Activated CD8-positive, alpha-beta memory T cell treated with anti-CD3 and anti-CD28 coated beads for 48 hours (primary cell): ENCODE measurements around the gene PRKAG3.

Source experiments
- DNase-seq, 3 experiments: peaks; one replicate each; pipeline ENCODE4 v3.0.0-alpha.2; 2020; ENCODE audit warnings: low read depth in 2 of 3, low spot score in 2 of 3

The PRKAG3 gene

GRCh38 chr2:218831378-218831990 is at the start of gene PRKAG3:
Gene PRKAG3 (minus strand): TSS chr2:218831803.
- DNase-seq = no peak

DNA sequence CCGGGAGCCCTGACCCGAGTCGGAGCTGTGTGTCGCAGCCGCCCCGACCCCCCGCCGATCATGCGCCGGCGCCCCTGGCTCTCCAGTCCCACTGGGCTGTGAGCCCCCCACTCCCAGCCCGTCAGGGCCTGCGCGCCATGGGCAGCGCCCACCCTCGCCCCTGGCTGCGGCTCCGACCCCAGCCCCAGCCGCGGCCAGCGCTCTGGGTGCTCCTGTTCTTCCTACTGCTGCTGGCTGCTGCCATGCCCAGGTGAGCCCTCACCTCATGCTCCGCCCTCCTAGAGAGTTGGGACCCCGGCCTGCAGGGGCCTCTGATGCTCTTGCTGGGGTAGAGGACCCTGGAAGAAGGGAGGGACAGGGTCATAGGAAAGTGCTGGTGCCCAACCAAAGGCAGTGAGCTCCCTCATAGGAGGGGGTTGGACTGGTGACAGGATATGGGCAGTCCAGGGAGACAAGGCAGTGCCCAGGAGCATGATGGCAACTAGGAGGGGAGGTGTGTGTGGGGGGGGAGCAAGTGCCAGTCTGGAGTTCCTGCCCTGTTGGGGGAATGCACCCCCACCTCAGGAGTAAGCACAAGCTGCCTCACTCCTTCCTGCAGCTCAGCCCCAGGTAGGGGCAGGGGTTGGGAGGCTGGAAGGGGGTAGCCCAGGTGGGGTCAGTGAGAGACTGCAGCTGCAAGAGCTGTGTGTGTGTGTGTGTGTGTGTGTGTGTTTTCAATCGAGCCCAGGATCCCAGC is 49.4 kb upstream of the PRKAG3 start:
- no peak for DNase-seq

DNA sequence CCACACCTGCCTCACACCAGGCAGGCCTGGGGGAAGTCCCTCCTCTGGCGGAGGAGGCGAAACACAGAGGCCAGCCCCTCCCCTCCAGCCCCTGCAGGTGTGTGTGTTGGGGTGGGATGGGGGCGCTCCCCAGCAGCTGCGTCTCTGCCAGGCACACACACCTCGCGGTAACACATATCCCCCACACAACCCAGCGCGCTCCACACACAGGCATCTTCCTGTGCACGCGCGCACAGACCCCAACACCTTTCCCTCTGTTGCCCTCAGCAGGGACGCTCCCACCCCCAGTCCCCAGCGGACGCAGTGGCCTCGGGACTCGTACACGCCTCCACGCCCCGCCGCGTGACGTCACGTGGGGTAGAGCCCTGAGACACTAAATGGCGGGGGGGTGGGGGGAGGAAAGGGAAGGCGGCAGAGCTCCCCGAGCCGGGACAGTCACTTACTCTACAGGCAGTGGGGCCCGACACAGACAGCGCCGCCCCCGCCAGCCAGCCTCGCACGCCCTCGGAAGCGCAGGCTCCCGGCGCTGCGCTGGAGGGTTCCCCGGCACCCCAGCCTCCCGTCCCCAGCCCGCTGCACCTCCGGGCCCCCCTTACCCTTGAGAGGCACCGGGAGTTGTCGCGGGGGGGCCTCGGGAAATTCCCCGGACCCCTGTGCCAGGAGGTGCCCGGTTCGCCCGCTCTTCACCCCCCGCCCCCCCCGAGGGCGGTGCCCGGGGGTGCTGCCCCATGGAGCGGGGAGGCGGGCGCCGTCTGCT is 48.7 kb upstream of the PRKAG3 start, which contains the start of gene WNT10A:
Gene WNT10A, plus strand, starts transcription at position 751 of the 757 bp plus-strand sequence. CDS start 144 bp downstream, outside the sequence.
- no peak for DNase-seq

- DNase-seq = no peak
Measured at GRCh38 chr2:218879776-218880101, 48.1 kb upstream of the PRKAG3 start.

GRCh38 chr2:218878926-218879761 is 47.5 kb upstream of the PRKAG3 start:
- no peak for DNase-seq

- no peak for DNase-seq
Measured at GRCh38 chr2:218878486-218878885, 46.9 kb upstream of the PRKAG3 start.

- DNase-seq = no peak
Measured at GRCh38 chr2:218877891-218878290, 46.3 kb upstream of the PRKAG3 start.

- no peak for DNase-seq
Measured at GRCh38 chr2:218877331-218877730, 45.7 kb upstream of the PRKAG3 start.

DNA sequence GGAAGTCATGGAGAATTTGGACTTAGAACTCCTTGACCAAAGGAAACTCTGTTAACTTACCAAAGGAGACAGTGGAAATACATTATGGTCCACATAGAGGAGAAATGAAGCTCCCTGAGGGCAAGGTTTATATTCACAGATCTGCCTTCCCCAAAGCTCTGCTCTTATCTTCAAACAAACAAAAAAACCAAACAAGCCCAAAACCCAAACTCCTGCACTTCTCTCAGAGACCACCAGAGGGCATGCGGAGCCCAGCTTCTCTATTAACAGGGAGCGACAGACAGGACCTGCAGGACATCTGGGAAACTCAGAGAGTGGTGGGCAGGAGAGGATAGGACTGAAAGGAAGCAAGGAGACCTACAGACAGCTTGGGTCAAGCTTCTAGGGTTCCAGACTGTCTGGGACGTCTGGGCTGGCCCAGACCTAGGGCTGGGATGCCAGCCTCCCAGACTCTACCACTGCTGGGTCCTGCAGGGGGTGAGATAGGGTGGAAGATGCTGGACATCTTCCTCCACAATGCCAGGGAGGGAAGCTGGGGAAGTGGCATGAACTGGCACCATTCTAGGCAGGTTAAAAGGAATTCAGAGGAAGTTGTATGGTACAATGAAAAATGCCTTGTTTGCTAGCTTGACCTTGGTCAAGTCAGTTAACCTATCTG is 45.1 kb upstream of the PRKAG3 start:
- peak in 1 of 3 experiments; percentile 58 for DNase-seq

DNA sequence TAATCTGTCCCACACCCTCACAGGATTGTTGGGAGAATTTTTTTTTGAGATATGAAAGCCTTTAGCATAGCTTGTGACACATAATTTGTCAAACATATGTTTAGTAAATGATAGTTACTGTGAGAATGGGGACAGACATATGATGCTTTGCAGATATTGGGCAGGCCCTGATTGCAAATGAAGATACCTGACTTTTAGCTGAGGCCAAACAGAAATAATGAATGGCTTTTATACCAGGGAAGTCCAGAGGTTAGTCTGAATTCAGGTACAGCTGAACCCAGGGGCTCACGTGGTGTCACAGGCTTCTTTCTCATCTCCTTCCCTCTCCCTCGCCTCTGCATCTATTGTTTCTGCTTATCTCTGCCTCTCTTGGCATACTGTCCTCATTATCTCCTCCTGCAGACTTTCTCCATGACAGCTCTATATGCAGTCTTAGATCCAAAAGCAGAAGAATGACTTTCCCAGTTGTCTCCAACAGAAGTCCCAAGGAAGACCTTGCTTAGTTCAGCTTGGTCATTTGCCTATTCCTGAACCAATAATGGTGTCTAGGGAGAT is 44.2 kb upstream of the PRKAG3 start:
- no peak for DNase-seq

DNA sequence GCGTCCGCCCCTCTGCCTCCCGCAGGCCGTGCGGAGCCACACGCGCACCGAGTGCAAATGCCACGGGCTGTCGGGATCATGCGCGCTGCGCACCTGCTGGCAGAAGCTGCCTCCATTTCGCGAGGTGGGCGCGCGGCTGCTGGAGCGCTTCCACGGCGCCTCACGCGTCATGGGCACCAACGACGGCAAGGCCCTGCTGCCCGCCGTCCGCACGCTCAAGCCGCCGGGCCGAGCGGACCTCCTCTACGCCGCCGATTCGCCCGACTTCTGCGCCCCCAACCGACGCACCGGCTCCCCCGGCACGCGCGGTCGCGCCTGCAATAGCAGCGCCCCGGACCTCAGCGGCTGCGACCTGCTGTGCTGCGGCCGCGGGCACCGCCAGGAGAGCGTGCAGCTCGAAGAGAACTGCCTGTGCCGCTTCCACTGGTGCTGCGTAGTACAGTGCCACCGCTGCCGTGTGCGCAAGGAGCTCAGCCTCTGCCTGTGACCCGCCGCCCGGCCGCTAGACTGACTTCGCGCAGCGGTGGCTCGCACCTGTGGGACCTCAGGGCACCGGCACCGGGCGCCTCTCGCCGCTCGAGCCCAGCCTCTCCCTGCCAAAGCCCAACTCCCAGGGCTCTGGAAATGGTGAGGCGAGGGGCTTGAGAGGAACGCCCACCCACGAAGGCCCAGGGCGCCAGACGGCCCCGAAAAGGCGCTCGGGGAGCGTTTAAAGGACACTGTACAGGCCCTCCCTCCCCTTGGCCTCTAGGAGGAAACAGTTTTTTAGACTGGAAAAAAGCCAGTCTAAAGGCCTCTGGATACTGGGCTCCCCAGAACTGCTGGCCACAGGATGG is 42.0 kb upstream of the PRKAG3 start:
- DNase-seq = no peak

GRCh38 chr2:218872645-218873358 is 41.2 kb upstream of the PRKAG3 start:
- DNase-seq = no peak

DNA sequence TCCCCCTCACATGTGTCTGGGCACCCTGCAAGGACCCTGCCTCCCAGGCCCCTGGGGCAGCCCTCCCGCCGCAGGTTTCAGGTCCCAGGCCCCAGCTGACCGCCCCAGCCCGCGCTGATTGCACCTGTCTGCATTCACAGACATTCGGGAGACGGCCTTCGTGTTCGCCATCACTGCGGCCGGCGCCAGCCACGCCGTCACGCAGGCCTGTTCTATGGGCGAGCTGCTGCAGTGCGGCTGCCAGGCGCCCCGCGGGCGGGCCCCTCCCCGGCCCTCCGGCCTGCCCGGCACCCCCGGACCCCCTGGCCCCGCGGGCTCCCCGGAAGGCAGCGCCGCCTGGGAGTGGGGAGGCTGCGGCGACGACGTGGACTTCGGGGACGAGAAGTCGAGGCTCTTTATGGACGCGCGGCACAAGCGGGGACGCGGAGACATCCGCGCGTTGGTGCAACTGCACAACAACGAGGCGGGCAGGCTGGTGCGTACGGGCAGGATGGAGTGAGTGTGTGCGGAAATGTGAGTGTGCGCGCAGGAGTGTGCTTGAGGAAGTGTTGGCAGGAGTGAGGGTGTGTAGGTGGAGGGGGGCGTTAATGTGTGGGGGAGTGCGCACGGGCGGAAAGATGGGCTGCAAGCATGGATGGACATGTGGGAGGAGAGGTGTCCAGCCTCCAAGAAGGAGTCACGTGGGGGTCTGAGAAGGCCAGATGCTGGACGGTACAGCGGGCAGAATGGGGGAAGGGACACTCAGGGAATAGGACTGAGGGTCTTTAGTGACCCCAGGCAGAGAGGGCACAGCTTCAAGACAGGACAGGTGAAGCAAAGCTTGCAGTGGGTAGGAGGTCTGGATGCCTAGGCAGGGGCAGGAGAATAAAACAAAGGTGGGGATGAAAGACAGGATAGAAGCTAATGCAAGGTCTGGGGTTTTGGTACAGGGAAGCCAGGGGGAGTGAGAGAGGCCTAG is 40.0 kb upstream of the PRKAG3 start:
- DNase-seq = no peak

DNA sequence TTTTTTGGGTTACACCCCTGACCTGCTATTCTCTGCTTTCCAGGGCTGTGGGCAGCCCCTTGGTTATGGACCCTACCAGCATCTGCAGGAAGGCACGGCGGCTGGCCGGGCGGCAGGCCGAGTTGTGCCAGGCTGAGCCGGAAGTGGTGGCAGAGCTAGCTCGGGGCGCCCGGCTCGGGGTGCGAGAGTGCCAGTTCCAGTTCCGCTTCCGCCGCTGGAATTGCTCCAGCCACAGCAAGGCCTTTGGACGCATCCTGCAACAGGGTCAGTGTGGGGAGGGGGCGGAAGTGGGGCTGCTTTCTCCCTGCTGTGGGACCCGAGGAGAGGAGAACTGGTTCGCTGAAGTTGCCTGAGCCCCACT is 39.4 kb upstream of the PRKAG3 start:
- no peak for DNase-seq

- DNase-seq = no peak
Measured at GRCh38 chr2:218869064-218869463, 37.5 kb upstream of the PRKAG3 start.

GRCh38 chr2:218867900-218868299 is 36.3 kb upstream of the PRKAG3 start:
- DNase-seq = no peak

DNA sequence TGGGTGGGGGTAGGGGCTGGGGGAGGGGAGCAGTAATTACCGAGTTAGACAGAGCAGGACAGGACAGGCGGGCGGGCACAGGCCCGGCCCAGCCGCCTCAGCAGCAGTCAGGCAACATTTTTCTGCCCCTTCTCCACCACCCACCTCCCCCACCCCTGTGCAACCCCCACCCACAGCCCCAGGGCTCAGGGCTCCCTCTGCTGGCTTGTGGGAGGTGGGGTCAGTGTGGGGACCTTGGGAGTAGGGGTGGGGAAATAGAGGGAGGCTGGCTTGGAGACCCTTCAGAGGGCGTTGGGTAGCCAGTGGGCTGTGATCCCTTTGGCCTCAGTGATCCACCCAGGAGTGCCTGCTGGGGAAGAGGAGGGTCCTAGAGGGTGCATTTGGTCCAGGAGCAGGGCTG is 34.4 kb upstream of the PRKAG3 start:
- no peak for DNase-seq

GRCh38 chr2:218865396-218865795 is 33.8 kb upstream of the PRKAG3 start:
- no peak for DNase-seq
